Measurements from ENCODE around the gene DGKI. TPM values are rescaled to one million over a fixed set of nuclear protein-coding genes. Genes with fewer than 3 reads are reported as not detected.
A peak's percentile ranks its signal among the peaks of the same experiment; 100 is the strongest.

The DGKI gene
- total RNA-seq, 1 experiment from 2014 or later, result not detected

DNA sequence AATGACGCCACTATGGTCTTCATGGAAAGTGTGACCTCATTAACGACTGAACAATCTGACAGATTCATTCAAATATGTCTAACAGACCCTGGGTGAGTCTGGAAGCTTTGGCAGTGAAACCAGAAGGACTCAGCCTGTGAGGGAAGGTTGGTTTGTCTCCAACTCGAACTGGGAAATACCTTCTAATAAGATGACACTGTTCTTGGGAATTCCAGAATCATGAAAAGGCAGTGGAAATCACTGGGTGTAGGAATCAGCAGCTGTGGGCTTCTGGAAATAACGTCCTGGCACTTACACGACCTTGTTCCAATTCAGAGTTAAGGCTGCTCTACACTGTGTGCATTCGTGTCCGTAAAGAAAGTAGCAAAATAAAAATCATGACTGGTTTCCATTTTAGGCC is 75.1 kb downstream of the DGKI start:
- in situ Hi-C loops (cut with HindIII; ENCODE audit: low pct_unique_long_range_greater_than_20kb, low sequenced_read_pairs) (no loop called here), intact Hi-C loops (cut with micrococcal nuclease; ENCODE audit: unreplicated experiment) (no loop called here)
- H3K4me1 ChIP-seq (ENCODE audit: control insufficient read depth, insufficient read depth, low read length), result no peaks in the 10 kb centered on the region
- H3K9me3 ChIP-seq (ENCODE audit: control insufficient read depth, insufficient read depth, low read depth, low read length), result no peaks in the 10 kb centered on the region
- POLR2A ChIA-PET, result no interaction called here
- no TSS peak for BruUV-seq (replicated peaks)
- H3K27me3 ChIP-seq (ENCODE audit: control insufficient read depth, insufficient read depth, low read length), result 0 out of 2 replicates have a peak, but pooled peaks cover 2% of the 10 kb centered on the region
- H3K4me3 ChIP-seq (ENCODE audit: low read depth in 2 of 2, low read length in 2 of 2), result no peak overlapping the region
- TF ChIP-seq SIN3A (IDR thresholded peaks at IDR 0.05; ENCODE audit: borderline replicate concordance, insufficient read depth, low read depth, low read length), result no peak
- TF ChIP-seq REST (IDR thresholded peaks at IDR 0.05; ENCODE audit: insufficient read depth in 1 of 2, low read depth in 2 of 2, low read length in 1 of 2), result no peak
- no peak for TF ChIP-seq TCF7L2 (IDR thresholded peaks at IDR 0.05; ENCODE audit: low read depth, low read length)
- no peak for TF ChIP-seq CTCF (IDR thresholded peaks at IDR 0.05)
- H3K36me3 ChIP-seq (ENCODE audit: control insufficient read depth, insufficient read depth, low read length), result no peaks in the 10 kb centered on the region
- peak; percentile 32 for DNase-seq (ENCODE audit: low read depth, low spot score)
- CTCF ChIA-PET, result no interaction called here
- no peak overlapping the region for H3K27ac ChIP-seq (ENCODE audit: low read length)
- ATAC-seq, result no peak

GRCh38 chr7:137771273-137771672 is 75.5 kb downstream of the DGKI start:
- intact Hi-C loops (cut with micrococcal nuclease; ENCODE audit: unreplicated experiment), result no loop called here
- no TSS peak for BruUV-seq (replicated peaks)
- no peak for ATAC-seq

More at GRCh38 chr7:137771273-137771672, 75.5 kb downstream of the DGKI start:
- POLR2A ChIA-PET, result no interaction called here
- no peaks in the 10 kb centered on the region for H3K4me1 ChIP-seq (ENCODE audit: control insufficient read depth, insufficient read depth, low read length)
- no peak for DNase-seq (ENCODE audit: low read depth, low spot score)
- no peaks in the 10 kb centered on the region for H3K9me3 ChIP-seq (ENCODE audit: control insufficient read depth, insufficient read depth, low read depth, low read length)
- in situ Hi-C loops (cut with HindIII; ENCODE audit: low pct_unique_long_range_greater_than_20kb, low sequenced_read_pairs), result no loop called here
- CTCF ChIA-PET, result no interaction called here
- peaks cover 2% of the 10 kb centered on the region; the same call in 1 of the 2 replicates for H3K27me3 ChIP-seq (ENCODE audit: control insufficient read depth, insufficient read depth, low read length)
- no peaks in the 10 kb centered on the region for H3K36me3 ChIP-seq (ENCODE audit: control insufficient read depth, insufficient read depth, low read length)
- no peak overlapping the region for H3K4me3 ChIP-seq (ENCODE audit: low read depth in 2 of 2, low read length in 2 of 2)
- no peak for TF ChIP-seq SIN3A (IDR thresholded peaks at IDR 0.05; ENCODE audit: borderline replicate concordance, insufficient read depth, low read depth, low read length)
- no peak for TF ChIP-seq POLR2AphosphoS5 (IDR thresholded peaks at IDR 0.05; ENCODE audit: low read depth, low read length)
- no peak for TF ChIP-seq CTCF (IDR thresholded peaks at IDR 0.05)
- no peak for TF ChIP-seq TCF7L2 (IDR thresholded peaks at IDR 0.05; ENCODE audit: low read depth, low read length)
- TF ChIP-seq REST (IDR thresholded peaks at IDR 0.05; ENCODE audit: insufficient read depth in 1 of 2, low read depth in 2 of 2, low read length in 1 of 2), result no peak
- H3K27ac ChIP-seq (ENCODE audit: low read length), result no peak overlapping the region
